GM12878 (cell line): Measurements from ENCODE around the gene GRIK2. TPM values are rescaled to one million over a fixed set of nuclear protein-coding genes. Genes with fewer than 3 reads are reported as not detected.
"Not testable (repeated sequence)": the region's sequence is repeated elsewhere in the genome, so short reads cannot be mapped to it uniquely, and the experiment has no call there.

ENCODE experiments used
- ATAC-seq: fragments of 200-7000 bp; cut with Tn5 transposase; 3 replicates; pipeline ENCODE4 v1.9.1; 2020; ENCODE audit warnings: mild to moderate bottlenecking, moderate library complexity
- BruUV-seq: library from RNA; stranded (reverse); fragments of 400-500 nt; replicated peaks from 2 replicates; lab custom pipeline; 2021; lab: Mats Ljungman, UMichigan
- CTCF ChIA-PET: fragments of 300-600 bp; sonication (Branson Sonifier 250); formaldehyde crosslinking; extraction: SDS; loops from one replicate; lab custom pipeline; 2021; ENCODE audit warnings: inconsistent platforms; lab: Yijun Ruan, JAX
- POLR2A ChIA-PET: fragments of 350-600 bp; formaldehyde crosslinking; extraction: SDS; loops from one replicate; lab custom pipeline; 2021; ENCODE audit warnings: inconsistent platforms; lab: Charles Lee
- RAD21 ChIA-PET: fragments of 300-600 bp; sonication (Branson Sonifier 250); formaldehyde crosslinking; loops from one replicate; lab custom pipeline; 2023; ENCODE audit warnings: antibody characterized with exemption; ENCODE audit not compliant: unreplicated experiment; lab: Charles Lee
- SMC1A ChIA-PET: fragments of 300-600 bp; sonication (Branson Sonifier 250); formaldehyde crosslinking; loops from one replicate; lab custom pipeline; 2023; ENCODE audit not compliant: unreplicated experiment, uncharacterized antibody; lab: Charles Lee
- DNase-seq: peaks from one replicate; pipeline ENCODE4 v3.0.0-alpha.2; 2011; ENCODE audit warnings: low read depth, low spot score
- FAIRE-seq: peaks from 3 replicates; lab custom pipeline; 2011; peaks lifted over from hg19 to GRCh38; lab: Jason Lieb, UNC
- H2AFZ ChIP-seq: 2 replicates; pipeline ENCODE4 v1.6.0; 2011; ENCODE audit warnings: low read depth, low read length, control low read depth; ENCODE audit not compliant: control insufficient read depth
- H3K27ac ChIP-seq: 2 replicates; pipeline ENCODE4 v1.5.1; 2011; ENCODE audit warnings: control low read depth; ENCODE audit not compliant: control insufficient read depth, insufficient read depth
- H3K27me3 ChIP-seq, 2 experiments: replicated peaks in 1 of 2; 2 replicates each; pipeline versions ENCODE4 v1.6.0 to v1.6.1; 2011; ENCODE audit warnings: low read length in 1 of 2; ENCODE audit not compliant: control insufficient read depth in 2 of 2, insufficient read depth in 2 of 2
- H3K36me3 ChIP-seq, 2 experiments: 2 replicates each; pipeline ENCODE4 v1.5.1; 2011; ENCODE audit warnings: low read length in 1 of 2; ENCODE audit not compliant: control insufficient read depth in 2 of 2, insufficient read depth in 2 of 2
- H3K4me1 ChIP-seq: 2 replicates; pipeline ENCODE4 v1.6.1; 2011; ENCODE audit warnings: mild to moderate bottlenecking, low read length, moderate library complexity, mixed read lengths; ENCODE audit not compliant: control insufficient read depth, insufficient read depth
- H3K4me2 ChIP-seq: 2 replicates; pipeline ENCODE4 v1.6.0; 2011; ENCODE audit warnings: control low read depth; ENCODE audit not compliant: control insufficient read depth, insufficient read depth
- H3K4me3 ChIP-seq: fragments of 200-600 bp; sonication (generic); 2 replicates; pipeline ENCODE4 v1.5.1; 2016
- H3K79me2 ChIP-seq: 2 replicates; pipeline ENCODE4 v1.6.0; 2011; ENCODE audit warnings: low read length; ENCODE audit not compliant: control insufficient read depth, insufficient read depth
- H3K9ac ChIP-seq: 2 replicates; pipeline ENCODE4 v1.8.0; 2011; ENCODE audit warnings: low read length, control low read depth, mixed read lengths; ENCODE audit not compliant: control insufficient read depth, insufficient read depth
- H3K9me3 ChIP-seq: replicated peaks from 3 replicates; pipeline ENCODE4 v1.5.1; 2011; ENCODE audit warnings: mild to moderate bottlenecking, low read length; ENCODE audit not compliant: control insufficient read depth, insufficient read depth
- H4K20me1 ChIP-seq: 2 replicates; pipeline ENCODE4 v1.6.0; 2011; ENCODE audit not compliant: control insufficient read depth, insufficient read depth
- CHD1 ChIP-seq: IDR thresholded peaks from 2 replicates; pipeline ENCODE4 v1.6.1; 2012; ENCODE audit warnings: low read depth, low read length, improper control_type of control experiment
- POLR2A ChIP-seq: IDR thresholded peaks from 2 replicates; pipeline ENCODE4 v1.6.1; 2011; ENCODE audit warnings: low read depth, mild to moderate bottlenecking, low read length
- RUNX3 ChIP-seq: IDR thresholded peaks from 2 replicates; pipeline ENCODE4 v1.6.1; 2012; ENCODE audit warnings: low read length, inconsistent platforms
- SRF ChIP-seq, 2 experiments: IDR thresholded peaks; 2 replicates each; pipeline ENCODE4 v1.6.1; 2011; ENCODE audit warnings: low read depth in 2 of 2, low read length in 2 of 2, mild to moderate bottlenecking in 1 of 2, moderate library complexity in 1 of 2
- WGBS: methylation state at CpG from one replicate; pipeline ENCODE4 v1.1.6; 2016; ENCODE audit warnings: low lambda C conversion rate; ENCODE audit not compliant: insufficient replicate concordance, insufficient coverage; ENCODE audit errors: missing lambda C conversion rate; 5-methylcytosine and 5-hydroxymethylcytosine counted together
- in situ Hi-C: fragments of 300-500 bp; cut with MboI; formaldehyde crosslinking; loops from 9 replicates; pipeline ENCODE4 v1.14.3; 2018; ENCODE audit warnings: mixed read lengths
- intact Hi-C: fragments of 100-400 bp; cut with micrococcal nuclease; formaldehyde crosslinking; loops from one replicate; pipeline ENCODE4 v1.14.2; 2022; ENCODE audit not compliant: unreplicated experiment
- polyA plus RNA-seq, 11 experiments: library from polyadenylated mRNA; depleted of rRNA in 4 of 11; unstranded in 6 of 11; stranded (reverse) in 5 of 11; fragments of >200 nt; fragmentation: Nextera tagmentation in 4 of 11; fragmentation: Illumina TruSeq in 1 of 11; extraction: Ambion mirVana in 4 of 11; extraction: Trizol in 1 of 11; gene quantifications; 1 replicate in 1 of 11; 2 replicates in 10 of 11; pipeline versions ENCODE4 v1.2.1 to v1.2.3, GENCODE V29; 2011 to 2016; ENCODE audit warnings: inconsistent platforms in 2 of 11, missing spikeins in 2 of 11, low read depth in 1 of 11
- total RNA-seq, 4 experiments: library from RNA; depleted of rRNA in 3 of 4; stranded (reverse); fragments of >200 nt in 3 of 4; fragmentation: Illumina TruSeq in 1 of 4; extraction: Trizol in 1 of 4; gene quantifications; 2 replicates each; pipeline versions ENCODE4 v1.2.1 to v1.2.3, GENCODE V29; 2013 to 2021
- TF ChIP-seq, protein P1 (sequence below): IDR thresholded peaks from 2 replicates; pipeline ENCODE4 v1.6.1; 2012; ENCODE audit warnings: mild to moderate bottlenecking, low read depth, low read length
- TF ChIP-seq, protein P2 (sequence below): fragments of 450-650 bp; IDR thresholded peaks from 2 replicates; pipeline ENCODE4 v1.6.1; 2014; ENCODE audit warnings: mild to moderate bottlenecking

GRIK2 gene
- total and polyA plus RNA-seq, 10 of the 15 experiments (the other 5 are each of a cell fraction or from before 2014, with no cell fraction given): not detected

DNA sequence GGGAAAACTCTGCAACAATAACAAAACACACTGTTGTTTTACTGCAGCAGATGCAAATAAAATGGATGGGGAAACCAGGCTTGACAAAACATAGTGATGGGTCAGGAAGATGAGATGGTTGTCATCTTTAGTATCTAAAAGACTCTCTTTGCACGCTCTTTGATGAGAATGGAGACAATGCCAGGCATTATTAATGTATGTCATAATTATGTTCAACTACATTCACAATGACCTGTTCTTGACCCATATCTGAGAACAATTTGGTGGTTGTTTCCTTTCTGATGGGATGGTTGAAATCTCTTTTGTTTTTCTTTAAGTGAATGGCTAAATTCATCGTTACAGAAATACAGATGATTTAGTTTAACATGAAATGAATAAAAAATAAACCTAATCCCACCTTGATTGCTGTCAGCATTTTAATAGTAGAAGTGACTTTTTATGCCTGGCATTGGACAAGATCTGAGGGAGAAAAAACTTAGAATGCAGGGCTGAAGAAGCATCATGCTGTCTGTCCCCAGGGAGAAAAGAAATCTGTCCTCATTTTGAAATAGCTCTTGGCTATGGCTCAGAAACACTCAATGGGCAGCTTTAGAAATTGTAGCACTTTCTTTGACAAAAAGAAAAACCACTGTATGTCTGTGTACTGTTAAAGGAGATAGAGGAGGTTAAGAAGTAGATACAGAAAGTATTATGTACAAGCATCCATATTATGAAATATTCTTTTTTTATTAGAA lies 12.4 kb upstream of the GRIK2 start (continued):
- TF ChIP-seq RUNX3: no peak
- TF ChIP-seq, protein P1, sequence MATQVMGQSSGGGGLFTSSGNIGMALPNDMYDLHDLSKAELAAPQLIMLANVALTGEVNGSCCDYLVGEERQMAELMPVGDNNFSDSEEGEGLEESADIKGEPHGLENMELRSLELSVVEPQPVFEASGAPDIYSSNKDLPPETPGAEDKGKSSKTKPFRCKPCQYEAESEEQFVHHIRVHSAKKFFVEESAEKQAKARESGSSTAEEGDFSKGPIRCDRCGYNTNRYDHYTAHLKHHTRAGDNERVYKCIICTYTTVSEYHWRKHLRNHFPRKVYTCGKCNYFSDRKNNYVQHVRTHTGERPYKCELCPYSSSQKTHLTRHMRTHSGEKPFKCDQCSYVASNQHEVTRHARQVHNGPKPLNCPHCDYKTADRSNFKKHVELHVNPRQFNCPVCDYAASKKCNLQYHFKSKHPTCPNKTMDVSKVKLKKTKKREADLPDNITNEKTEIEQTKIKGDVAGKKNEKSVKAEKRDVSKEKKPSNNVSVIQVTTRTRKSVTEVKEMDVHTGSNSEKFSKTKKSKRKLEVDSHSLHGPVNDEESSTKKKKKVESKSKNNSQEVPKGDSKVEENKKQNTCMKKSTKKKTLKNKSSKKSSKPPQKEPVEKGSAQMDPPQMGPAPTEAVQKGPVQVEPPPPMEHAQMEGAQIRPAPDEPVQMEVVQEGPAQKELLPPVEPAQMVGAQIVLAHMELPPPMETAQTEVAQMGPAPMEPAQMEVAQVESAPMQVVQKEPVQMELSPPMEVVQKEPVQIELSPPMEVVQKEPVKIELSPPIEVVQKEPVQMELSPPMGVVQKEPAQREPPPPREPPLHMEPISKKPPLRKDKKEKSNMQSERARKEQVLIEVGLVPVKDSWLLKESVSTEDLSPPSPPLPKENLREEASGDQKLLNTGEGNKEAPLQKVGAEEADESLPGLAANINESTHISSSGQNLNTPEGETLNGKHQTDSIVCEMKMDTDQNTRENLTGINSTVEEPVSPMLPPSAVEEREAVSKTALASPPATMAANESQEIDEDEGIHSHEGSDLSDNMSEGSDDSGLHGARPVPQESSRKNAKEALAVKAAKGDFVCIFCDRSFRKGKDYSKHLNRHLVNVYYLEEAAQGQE: no peak
- no peak for TF ChIP-seq CHD1
- TF ChIP-seq, protein P2, sequence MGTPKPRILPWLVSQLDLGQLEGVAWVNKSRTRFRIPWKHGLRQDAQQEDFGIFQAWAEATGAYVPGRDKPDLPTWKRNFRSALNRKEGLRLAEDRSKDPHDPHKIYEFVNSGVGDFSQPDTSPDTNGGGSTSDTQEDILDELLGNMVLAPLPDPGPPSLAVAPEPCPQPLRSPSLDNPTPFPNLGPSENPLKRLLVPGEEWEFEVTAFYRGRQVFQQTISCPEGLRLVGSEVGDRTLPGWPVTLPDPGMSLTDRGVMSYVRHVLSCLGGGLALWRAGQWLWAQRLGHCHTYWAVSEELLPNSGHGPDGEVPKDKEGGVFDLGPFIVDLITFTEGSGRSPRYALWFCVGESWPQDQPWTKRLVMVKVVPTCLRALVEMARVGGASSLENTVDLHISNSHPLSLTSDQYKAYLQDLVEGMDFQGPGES: no peak
- no peak for TF ChIP-seq SRF (IDR thresholded peaks at IDR 0.05; ENCODE audit: low read depth in 2 of 2, low read length in 2 of 2)
- TF ChIP-seq POLR2A: no peak

DNA sequence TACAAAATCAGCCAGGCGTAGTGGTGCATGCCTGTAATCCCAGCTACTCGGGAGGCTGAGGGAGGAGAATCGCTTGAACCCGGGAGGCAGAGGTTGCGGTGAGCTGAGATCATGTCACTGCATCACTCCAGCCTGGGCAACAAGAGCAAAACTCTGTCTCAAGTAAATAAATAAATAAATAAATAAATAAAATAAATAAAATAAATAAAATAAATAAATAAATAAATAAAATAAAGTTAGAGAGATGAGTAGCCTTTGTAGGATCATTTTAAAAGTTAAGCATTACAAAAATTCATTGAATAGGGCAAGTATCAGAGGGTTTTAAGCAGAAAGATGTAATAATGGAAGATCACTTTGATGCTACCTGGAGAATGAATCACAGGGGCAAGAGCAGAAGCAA lies 9.8 kb upstream of the GRIK2 start:
- intact Hi-C loops: not testable (repeated sequence)

More for the DNA sequence above, 9.8 kb upstream of the GRIK2 start:
- H3K4me3 ChIP-seq, POLR2A ChIA-PET, H3K27ac ChIP-seq, H4K20me1 ChIP-seq, H3K36me3 ChIP-seq, RAD21 ChIA-PET, BruUV-seq, ATAC-seq, in situ Hi-C loops, FAIRE-seq, H2AFZ ChIP-seq, H3K9me3 ChIP-seq, H3K79me2 ChIP-seq, CTCF ChIA-PET, DNase-seq, H3K4me2 ChIP-seq, H3K4me1 ChIP-seq, SMC1A ChIA-PET, H3K27me3 ChIP-seq, H3K9ac ChIP-seq: not testable (repeated sequence)
- WGBS: 70% methylated on average over 5 of the region's 5 CpGs
